HuH-7 (cell line): ENCODE results near the gene GJA3.
"Not testable (repeated sequence)": the region's sequence is repeated elsewhere in the genome, so short reads cannot be mapped to it uniquely, and the experiment has no call there.

Source experiments
- DNase-seq: peaks from one replicate; pipeline ENCODE4 v3.0.0; 2011; ENCODE audit warnings: low spot score

The GJA3 gene

DNA sequence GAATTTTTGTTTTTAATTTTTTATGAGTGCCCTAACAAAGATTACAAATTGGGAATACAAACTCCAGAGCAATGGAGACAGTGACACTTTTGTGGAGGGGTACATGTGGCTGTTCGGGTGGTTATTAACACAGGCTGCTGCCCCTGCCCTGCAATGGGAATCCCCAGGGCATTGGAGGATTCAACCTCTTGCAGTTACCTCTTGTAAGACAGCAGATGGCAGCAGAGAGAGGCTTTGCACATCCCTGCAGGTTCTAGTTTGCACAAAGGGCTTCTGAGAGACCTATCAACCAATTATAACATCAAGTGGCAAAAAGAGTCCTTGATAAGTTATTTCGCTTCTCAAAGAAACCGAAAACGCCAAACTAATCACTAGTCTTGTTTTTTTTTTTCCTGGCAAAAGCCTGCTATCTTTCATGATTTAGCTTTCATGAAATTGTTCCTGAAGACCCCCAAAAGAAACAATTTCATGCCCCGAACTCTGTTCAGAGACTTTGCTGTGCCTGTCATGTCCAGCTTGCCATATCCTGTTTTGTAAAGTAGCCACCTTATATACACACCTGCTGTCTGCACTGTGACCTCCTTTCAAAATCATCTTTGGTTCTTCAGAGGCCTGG lies 21.5 kb upstream of the GJA3 start:
- DNase-seq = peak; percentile 89

DNA sequence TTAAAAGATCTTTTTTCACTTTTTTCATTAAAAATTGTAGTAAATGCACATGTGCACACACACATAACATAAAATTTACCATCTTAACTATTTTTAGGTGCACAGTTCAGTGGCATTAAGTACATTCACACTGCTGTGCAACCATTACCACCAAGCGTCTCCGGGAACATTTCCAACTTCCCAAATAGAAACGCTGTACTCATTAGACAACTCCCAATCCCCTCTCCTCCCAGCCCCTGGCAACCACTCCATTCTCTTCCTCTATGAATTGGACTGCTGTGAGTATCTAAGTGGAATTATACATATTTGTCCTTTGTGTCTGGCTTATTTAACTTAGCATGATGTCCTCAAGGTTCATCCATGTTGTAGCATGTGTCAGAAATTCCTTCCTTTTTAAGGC lies 20.3 kb upstream of the GJA3 start:
- no peak for DNase-seq

DNA sequence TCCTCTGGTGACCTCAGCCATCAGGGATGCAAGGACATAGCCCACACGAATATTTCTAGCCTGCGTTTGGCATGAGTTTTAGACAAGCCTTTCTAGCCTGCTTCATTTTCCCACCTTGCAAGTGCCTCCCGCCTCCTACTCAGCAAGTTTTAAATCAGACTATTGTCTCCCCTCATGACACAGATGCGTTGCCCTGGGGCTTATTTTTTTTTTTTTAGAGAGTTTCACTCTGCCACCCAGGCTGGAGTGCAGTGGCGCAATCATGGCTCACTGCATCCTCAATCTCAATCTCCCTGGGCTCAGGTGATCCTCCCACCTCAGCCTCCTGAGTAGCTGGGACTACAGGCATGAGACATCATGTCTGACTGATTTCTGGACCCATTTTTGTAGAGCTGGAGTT lies 17.3 kb upstream of the GJA3 start:
- DNase-seq = no peak

DNA sequence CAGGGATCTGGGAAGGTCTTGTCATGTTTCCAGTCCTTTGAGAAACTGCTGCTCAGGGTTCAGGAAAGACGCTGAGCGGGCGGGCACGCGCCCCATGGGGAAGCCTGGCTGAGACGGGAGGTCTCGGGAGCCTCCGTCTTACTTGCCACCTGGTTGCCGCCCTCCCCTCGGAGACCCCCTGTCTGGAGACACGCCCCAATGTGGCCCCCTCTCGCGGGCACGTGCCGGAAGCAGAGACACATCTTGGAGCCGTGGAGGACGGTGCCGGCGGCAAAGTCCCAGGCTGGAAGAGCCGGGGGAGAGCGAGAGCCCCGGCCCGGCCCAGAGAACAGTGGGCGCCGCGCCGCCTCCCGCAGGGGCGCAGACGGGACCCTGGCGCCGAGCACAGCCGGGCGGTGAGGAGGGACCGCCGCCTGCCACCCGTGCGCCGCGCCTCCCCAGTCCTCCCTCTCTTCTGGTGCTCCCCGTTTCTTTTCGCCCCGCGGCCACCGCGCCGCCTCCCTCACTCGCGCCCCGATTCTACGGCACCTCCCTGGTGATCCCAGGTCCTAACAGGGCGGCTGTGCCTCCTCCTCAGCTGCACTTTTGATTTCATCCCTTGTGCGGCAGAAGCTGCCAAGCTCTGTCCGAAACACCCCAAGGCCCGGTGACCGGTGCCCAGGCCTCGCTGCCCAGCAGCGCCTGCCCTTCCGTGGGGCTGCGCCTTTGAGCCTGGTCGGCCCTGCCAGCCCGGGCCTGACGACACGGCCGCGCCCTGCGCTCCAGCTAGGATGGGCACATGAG lies 16.4 kb upstream of the GJA3 start:
- DNase-seq = no peak

DNA sequence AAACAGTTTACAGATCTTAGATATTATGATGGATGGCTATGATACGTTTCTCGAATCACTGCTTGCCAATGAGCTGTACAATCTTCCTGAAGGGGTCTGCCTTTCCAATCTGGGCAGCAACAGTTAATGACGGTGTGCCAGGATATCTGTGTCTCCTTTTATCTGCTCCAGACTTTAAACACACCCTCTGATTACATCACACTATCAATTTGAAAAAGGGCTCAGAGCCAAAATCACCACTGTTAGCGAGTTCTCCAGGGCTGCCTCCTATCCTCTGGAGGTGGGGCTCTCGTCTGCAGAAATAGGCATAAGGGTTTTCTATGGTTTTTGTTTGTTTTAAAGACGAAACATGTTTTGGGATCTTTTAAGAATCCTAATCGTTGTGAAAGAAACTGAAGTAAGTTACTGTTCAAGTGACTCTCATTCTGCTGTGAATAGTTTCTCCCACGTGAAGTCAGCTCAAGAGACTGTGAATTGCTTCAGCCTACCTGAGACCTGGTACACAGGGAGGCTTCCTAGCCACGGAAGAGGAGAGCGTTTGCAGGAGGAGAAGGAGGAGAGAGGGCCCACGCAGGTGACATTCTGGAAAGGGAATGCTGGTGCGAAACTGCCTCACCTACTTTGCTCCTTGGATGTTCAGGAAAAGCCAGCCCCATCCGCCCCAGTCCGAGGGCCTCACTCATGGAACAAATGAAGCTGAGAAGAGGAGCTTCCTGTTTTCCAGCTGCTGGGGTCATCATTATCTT lies 15.2 kb upstream of the GJA3 start:
- DNase-seq = no peak

DNA sequence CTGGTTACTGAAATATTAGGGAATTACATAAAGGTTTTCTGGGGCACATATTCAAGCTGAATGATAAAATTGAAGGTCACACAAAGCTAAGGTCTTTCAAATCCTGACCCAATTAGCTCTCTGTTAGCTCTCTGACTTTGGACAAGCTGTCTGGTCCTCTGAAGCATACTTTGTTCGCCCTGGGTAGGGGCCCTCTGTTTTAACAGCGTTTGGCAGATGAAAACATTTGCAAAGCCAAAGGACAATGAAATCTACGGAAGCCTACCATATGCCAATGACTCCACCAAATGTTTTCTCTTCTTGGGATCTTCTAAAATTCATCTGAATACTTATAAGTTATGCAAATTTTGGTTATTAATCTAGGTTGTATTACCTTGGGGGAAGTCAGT lies 14.5 kb upstream of the GJA3 start:
- DNase-seq = no peak

DNA sequence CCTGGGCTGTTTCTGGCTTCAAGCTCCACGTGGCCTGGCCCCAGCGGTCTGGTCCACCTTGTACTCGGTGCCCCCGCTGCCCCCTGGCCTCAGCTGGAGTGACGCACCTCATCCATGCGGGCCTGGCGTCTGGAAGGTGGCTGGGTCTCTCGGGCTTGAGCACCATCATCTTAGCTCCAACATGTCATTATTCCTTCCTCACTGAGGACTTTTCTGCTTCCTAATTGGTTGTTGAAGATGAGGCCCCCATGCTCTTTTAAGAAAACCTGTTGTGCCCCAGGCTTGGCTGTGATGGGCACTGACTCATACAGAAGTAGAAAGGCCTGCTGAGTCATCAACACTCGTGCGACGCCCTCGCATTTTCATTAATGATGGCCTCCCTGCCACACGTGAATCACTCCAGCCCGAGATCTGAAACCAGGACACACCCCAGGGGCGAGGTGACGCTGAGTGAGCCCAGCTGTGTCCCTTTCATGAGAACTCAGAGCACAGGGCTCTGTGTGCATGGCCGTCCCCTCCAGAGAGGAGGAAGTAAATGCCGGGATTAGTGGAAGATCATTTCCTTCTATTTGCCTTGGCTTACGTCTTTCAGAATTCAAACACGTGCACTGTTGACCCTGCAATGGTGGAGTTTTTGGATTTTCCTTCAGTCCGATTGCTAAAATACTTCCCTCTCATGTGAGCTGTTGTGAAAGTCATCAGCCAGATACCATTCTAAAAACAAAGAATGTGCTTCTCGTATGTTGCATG lies 14.0 kb upstream of the GJA3 start:
- no peak for DNase-seq

DNA sequence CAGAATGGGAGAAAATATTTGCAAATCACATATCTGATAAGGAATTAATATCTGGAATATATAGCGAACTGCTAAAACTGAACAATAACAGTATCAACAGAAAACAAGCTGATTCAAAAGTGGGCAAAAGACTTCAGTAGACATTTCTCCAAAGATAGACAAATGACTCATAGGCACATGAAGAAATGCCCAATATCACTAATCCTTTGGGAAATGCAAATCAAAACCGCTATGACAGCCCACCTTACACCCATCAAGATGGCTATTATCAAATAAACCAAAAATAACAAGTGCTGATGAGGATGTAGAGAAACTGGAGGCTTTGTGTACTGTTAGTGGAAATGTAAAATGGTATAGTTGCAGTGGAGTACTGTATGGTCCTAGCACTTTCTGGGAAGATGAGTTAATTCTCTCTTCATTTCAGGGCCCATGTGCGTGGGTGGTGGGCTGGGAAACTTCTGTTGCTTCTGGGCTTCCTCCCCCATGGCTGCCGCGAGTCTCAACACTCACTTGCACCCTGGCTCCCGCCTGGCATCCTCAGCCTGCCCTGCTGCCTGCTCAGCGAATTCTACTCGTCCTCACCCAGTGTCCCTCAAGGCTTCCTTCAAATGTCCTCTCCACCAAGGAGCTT lies 12.4 kb upstream of the GJA3 start:
- DNase-seq = no peak

DNA sequence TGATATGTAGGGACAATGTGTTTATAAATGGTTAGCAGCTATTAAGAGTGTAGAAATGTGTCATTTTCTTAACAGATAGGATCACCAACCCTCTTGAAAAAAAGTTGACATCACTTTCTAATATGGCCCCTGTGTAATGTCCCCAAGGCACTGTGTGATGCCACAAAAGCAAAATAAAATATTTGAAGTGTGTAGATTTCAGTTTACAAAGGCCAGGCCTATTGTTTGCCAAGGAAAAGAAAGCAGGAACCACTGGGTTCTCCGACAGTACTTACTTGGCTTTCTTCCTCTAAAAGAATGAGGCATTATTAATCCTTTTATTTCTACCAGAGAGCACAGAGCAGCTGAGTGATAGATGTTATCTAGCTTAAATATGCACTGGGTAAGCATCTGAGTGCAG lies 10.5 kb upstream of the GJA3 start:
- DNase-seq = no peak

DNA sequence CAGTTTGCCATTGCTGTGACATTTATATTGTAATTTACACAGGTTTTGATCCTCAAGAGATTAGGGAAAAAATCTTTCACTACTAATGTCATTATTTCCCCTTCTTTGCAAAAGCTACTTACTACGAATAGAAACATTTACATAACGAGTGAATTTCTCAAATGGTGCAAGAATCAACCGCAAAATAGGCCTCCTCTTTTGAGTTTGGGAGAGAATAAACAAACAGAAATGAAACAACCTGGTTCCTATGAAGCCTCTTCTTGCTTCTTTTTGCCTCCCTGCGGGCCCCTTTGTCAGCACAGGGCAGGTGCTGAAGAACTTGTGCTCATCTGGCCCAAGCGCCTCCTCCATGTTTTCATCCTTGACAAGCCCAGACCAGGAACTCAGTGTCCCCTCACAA lies 10.1 kb upstream of the GJA3 start:
- DNase-seq = no peak

DNA sequence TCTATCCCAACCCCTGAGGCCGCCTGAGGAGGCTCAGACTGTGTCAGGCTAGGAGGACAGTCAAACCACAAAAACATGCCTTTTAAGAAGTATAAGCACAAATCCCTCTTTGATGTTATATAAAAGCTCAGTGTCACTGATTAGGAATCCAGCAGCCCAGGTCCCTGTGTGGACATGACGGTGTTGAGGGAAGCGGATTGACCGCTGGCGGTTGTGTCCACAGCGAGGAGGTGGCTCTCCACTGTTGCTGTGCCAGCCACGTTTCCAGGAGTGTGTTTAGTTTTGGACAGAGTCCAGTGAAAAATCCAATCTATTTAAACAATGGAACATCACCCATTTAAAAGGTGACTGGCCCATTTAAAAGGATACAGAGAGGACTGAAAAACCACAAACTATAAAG lies 7.5 kb upstream of the GJA3 start:
- no peak for DNase-seq

DNA sequence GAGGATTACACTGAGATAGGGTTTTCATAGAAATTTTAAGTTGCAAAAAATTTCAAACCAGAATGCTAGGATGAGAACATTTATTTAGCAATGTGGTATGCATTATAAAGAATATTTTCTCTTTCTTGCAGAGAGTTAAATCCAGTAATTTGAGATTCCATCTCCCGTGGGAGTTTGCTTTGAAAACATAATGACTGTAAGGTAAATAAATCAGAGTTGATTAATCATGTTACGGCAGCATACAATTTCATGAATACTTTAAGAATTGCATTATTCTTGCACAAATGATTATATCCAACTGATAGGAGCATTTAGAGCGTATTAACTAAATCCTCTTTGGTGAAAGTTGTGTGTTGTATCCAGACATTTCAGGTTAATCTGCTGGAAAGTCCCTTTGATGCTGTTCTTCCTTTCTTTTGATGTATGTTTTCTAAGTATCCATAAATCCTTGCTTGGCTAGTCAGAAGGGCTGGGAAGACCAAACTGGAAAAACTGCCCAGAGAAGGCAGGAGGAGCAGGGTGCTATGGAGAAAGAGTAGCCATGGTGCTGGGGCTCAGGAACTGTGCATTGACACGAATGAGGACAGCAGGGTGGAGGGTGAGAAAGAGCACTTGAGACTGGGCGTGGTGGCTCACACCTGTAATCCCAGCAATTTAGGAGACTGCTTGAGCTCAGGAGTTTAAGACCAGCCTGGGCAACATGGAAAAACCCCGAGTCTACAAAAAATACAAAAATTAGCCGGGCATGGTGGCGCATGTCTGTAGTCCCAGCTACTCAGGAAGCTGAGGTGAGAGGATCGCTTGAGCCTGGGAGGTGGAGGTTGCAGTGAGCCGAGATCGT lies 4.8 kb upstream of the GJA3 start:
- no peak for DNase-seq

DNA sequence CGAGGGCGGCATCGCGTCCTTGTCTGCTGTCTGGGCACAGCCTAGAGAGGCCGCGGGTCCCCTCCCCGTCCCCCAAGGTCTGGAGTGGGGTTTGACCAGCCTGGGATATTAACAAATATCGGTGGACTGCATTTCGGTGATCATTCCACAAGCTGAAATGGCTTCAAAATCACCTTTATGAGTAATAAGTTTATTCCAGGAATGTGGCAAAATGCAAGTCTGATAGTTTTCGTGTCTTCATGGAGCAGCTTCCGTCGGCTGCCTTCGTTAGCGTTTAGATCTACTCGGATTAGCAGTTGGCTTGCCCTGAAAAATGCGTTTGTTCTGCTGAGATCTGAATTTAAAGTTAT lies 1.1 kb upstream of the GJA3 start:
- no peak for DNase-seq

DNA sequence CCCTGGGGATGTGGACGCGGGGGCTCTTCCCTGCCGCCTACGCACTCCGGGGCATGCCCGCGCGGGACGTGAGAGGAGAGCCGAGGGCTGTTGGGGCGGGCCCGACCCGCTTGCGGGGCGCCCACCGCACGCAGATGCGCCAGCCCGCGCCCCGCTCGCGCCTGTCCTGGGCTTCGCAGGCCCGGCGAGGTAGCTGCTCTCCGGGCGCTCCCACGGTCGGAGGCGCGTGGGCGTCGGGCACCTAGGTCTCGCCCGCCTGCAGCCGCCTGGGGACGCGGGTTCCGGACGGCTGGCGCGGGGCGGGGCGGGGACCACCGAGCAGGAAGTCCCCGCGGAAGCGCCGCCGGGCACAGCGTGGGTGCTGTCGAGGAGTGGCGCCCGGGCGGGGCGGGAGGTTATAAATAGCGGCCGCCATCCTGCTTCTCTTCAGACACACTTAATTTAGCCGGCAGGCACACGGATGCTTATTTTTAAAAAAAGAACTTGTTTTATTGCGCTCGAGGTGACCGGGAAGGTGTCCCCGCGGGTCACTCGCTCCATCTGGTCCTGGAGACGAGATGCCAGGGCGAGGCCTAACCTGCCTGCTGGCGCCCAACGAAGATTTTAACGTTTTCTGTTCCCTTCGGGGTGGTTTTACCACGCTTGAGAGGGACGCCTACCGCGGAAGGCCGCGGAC lies 561 bp upstream of the GJA3 start:
- DNase-seq = no peak

DNA sequence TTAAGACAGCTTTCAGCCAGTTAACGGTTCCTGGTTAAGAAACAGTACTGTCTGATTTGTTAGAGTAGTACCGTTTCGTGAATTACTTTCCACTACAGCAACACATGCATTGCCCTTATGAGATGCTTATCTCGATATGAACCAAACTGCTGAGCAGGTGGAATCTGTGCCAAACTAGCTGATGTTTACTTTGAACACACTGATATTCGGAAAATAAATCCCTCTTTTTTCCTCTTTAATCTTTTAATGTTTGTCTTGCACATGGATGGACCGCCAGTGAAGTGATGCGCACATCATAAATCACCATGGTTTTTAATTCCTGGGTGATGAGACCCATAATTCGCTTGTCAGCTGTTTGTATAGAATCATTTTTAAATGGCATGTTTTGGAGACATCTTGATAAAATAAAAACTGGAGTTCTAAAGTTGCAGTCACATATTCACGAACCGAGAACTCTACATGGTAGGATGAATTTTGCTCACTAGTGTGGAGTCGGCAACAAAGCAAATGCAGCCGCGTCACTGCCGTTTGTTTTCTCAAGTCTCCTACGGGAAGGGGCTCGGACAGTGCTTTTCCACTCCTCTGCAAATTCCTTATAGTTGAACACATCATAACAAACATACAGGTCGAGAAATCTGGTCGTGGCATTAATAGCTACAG lies 1.1 kb downstream of the GJA3 start:
- no peak for DNase-seq

DNA sequence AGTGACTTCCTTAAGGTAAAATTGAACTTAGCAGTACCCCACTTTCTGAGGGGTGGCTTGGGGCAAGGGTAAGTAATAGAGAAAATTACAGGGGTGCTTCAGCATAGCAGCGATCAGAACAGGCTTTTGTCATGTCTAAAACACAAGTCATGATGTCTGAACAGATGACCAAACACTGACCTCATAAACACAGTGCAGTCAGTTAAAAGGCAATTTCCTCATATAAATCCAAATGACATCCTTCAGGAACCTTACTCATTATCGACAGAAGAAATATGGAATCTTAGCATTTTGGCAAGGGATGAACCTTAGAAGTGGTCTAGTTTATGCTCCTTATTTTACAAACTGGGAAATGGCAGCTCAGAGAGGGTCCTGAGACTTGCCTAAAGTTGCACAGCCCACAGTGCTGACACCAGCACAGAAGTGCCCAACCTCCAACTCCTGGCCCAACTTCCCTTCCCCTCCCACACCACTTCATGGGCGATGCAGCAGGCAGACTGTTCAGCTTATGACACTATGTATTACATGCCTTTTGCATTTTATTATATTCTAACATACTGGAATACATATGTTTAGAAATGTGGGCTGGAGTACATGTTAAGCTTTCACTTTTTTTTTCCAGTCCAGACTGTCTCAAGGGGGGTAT lies 3.6 kb downstream of the GJA3 start:
- no peak for DNase-seq

DNA sequence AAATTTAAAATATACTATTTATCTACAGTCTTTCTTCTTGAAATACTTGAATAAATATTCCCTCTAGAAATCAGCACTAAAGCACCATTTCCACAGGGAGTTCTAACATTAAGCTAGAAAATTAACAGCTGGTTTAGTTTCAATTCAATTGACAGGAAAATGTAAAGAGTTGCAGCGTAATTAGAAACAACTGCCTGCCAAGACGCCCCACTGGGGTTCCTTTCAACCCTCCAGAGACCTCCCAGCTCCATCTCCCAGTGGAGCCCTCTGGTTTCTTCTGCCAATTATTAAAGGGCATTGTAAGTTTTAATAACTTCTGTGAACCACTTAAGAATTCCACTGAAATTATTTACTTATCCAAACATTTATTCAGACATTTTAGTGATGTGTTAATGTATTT lies 4.2 kb downstream of the GJA3 start:
- no peak for DNase-seq

DNA sequence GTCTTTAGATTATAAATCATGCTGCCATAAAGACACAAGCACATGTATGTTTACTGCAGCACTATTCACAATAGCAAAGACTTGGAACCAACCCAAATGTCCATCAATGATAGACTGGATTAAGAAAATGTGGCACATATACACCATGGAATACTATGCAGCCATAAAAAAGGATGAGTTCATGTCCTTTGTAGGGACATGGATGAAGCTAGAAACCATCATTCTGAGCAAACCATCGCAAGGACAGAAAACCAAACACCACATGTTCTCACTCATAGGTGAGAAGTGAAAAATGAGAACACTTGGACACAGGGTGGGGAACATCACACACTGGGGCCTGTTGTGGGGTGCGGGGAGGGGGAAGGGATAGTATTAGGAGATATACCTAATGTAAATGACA lies 7.6 kb downstream of the GJA3 start:
- not testable (repeated sequence) for DNase-seq

DNA sequence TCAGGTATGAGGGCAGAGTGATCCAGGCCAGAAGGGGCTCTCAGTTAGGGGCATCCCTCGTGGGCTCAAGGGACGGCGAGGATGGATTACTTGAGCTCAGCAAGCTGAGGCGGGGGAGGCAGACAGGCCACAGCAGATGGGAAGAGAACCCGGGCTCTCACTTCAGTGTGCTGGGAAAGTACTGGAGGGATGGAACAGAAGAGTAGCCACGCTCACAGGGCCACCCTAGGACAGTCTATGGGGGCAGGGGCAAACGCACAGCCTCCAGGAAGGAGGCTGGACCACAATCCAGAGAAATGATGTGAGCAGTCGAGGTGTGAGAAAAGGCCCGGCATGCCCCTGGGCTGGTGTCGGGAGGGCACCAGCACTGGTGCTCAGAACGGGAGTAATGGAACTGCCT lies 9.2 kb downstream of the GJA3 start:
- DNase-seq = no peak

DNA sequence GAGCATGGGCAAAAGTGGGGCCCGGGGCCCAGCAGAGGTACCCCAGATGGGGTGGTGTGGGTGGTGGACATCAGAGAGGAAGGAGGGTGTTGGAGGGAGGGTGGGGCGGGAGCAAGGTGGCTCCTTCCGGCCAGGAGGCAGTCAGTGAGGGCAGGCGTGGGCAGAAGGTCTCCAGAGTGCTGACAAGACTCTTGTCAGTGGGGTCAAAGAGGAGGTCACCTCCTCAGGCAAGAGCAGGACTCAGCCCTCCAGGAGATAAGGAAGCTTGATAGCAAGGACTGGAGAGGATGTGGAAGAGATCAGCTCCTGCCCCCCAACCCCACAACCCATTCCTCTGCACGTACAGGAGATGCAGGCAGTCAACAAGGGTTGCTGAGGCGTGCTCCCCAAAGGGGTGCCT lies 9.8 kb downstream of the GJA3 start:
- DNase-seq = no peak
